MM.1S (cell line): ENCODE results near the gene S100A9.

Source experiments
- CTCF ChIP-seq: fragments of 300-600 bp; sonication (generic); IDR thresholded peaks from 2 replicates; pipeline ENCODE4 v1.5.1; 2016; ENCODE audit warnings: antibody characterized with exemption, low read length, mixed read lengths
- EZH2 ChIP-seq: fragments of 300-600 bp; sonication (generic); optimal IDR thresholded peaks from 2 replicates; pipeline ENCODE3; 2017; ENCODE audit warnings: low read depth, mild to moderate bottlenecking, antibody characterized with exemption, low read length, mixed read lengths

DNA sequence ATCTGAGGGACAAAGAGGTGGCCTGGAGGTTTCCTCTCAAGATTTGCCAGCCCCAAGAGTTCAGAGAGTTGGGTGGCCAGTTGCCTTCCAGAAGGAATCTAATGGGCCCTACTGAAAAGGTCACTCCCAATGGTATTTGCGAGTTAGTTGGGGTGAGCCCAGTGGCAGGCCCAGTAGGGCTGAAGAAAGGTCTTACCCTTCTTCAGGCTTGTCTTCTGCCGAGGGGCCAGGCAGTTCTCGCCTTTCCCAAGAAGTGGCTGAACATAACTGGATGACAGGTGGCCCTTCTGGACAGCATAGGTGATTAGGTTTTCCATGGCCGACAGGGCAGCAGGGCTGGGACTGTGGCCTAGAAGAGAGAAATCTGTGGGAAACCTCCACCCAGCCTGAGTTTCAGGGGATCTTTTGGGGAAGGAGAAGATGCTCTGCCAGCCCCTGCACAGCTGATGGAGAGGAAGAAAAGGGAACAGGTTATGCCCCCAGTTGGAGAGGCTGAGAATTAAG lies 16.2 kb upstream of the S100A9 start:
- TF ChIP-seq EZH2 (no peak), CTCF (no peak)
